Endometrial microvascular endothelial cells (primary cell): Measurements from ENCODE around the gene C1orf87. TPM values are rescaled to one million over a fixed set of nuclear protein-coding genes. Genes with fewer than 3 reads are reported as not detected.

ENCODE experiments used
- in situ Hi-C: cut with HindIII; loops from 2 replicates; pipeline ENCODE4 v1.10.0; 2017; ENCODE audit warnings: low sequenced_read_pairs, low pct_unique_long_range_greater_than_20kb; ENCODE audit errors: inconsistent ontology term
- total RNA-seq: library from RNA; depleted of rRNA; stranded (reverse); fragments of >200 nt; gene quantifications from one replicate; pipeline ENCODE4 v1.2.3, GENCODE V29; 2015; ENCODE audit errors: inconsistent ontology term

Gene C1orf87
- not detected for total RNA-seq

- in situ Hi-C loops: no loop called here
These were observed at the start of gene C1orf87 for GRCh38 chr1:60073605-60074278. Gene C1orf87 (minus strand): TSS chr1:60073770. CDS start chr1:60072643, 1,127 bp downstream.

GRCh38 chr1:60118085-60118484 lies 44.5 kb upstream of the C1orf87 start:
- in situ Hi-C loops: no loop called here

GRCh38 chr1:60114745-60115318 lies 41.3 kb upstream of the C1orf87 start:
- in situ Hi-C loops: no loop called here

- in situ Hi-C loops: no loop called here
These were observed 40.0 kb upstream of the C1orf87 start for GRCh38 chr1:60113596-60113995.

GRCh38 chr1:60113028-60113427 lies 39.5 kb upstream of the C1orf87 start:
- in situ Hi-C loops: no loop called here

- in situ Hi-C loops: no loop called here
These were observed 38.1 kb upstream of the C1orf87 start for GRCh38 chr1:60111716-60112115.

- in situ Hi-C loops: no loop called here
These were observed 37.5 kb upstream of the C1orf87 start for GRCh38 chr1:60111118-60111517.

- in situ Hi-C loops: no loop called here
These were observed 34.6 kb upstream of the C1orf87 start for GRCh38 chr1:60108196-60108595.

GRCh38 chr1:60103186-60103585 lies 29.6 kb upstream of the C1orf87 start:
- in situ Hi-C loops: no loop called here

- in situ Hi-C loops: no loop called here
These were observed 28.9 kb upstream of the C1orf87 start for GRCh38 chr1:60102267-60103061.

GRCh38 chr1:60101516-60101915 lies 27.9 kb upstream of the C1orf87 start:
- in situ Hi-C loops: no loop called here

GRCh38 chr1:60091195-60091715 lies 17.7 kb upstream of the C1orf87 start:
- in situ Hi-C loops: no loop called here

- in situ Hi-C loops: no loop called here
These were observed 17.1 kb upstream of the C1orf87 start for GRCh38 chr1:60090655-60091054.

GRCh38 chr1:60088620-60089155 lies 15.1 kb upstream of the C1orf87 start:
- in situ Hi-C loops: no loop called here

GRCh38 chr1:60087681-60088080 lies 14.1 kb upstream of the C1orf87 start:
- in situ Hi-C loops: no loop called here

- in situ Hi-C loops: no loop called here
These were observed 4.6 kb upstream of the C1orf87 start for GRCh38 chr1:60078182-60078581.

- in situ Hi-C loops: no loop called here
These were observed 2.3 kb downstream of the C1orf87 start for GRCh38 chr1:60071296-60071695.

- in situ Hi-C loops: no loop called here
These were observed 3.9 kb downstream of the C1orf87 start for GRCh38 chr1:60069691-60070090.

GRCh38 chr1:60068393-60069045 lies 5.1 kb downstream of the C1orf87 start:
- in situ Hi-C loops: no loop called here
